H9 (cell line): ENCODE data around the gene C18orf63. TPM values are rescaled to one million over a fixed set of nuclear protein-coding genes. Genes with fewer than 3 reads are reported as not detected.

Experiments
- DNase-seq: peaks from one replicate; pipeline ENCODE4 v3.0.0-alpha.2; 2017
- H2AFZ ChIP-seq: one replicate; pipeline ENCODE4 v1.6.1; 2013; ENCODE audit warnings: mild to moderate bottlenecking, low read length, control low read depth, moderate library complexity
- H2AK5ac ChIP-seq: 2 replicates; pipeline ENCODE4 v1.6.1; 2013; ENCODE audit warnings: low read length, control low read depth, mixed read lengths; ENCODE audit not compliant: insufficient read length
- H2BK120ac ChIP-seq: one replicate; pipeline ENCODE4 v1.6.1; 2013; ENCODE audit warnings: low read depth, mild to moderate bottlenecking, low read length, control low read depth, inconsistent platforms; ENCODE audit not compliant: poor library complexity, severe bottlenecking
- H2BK12ac ChIP-seq: 2 replicates; pipeline ENCODE4 v1.6.1; 2013; ENCODE audit warnings: low read length, control low read depth, mixed read lengths, low read depth; ENCODE audit not compliant: insufficient read length
- H2BK15ac ChIP-seq: 2 replicates; pipeline ENCODE4 v1.6.1; 2013; ENCODE audit warnings: low read depth, low read length, control low read depth
- H2BK20ac ChIP-seq: one replicate; pipeline ENCODE4 v1.6.1; 2013; ENCODE audit warnings: low read depth, mild to moderate bottlenecking, low read length, control low read depth, inconsistent platforms; ENCODE audit not compliant: poor library complexity, severe bottlenecking
- H2BK5ac ChIP-seq: 2 replicates; pipeline ENCODE4 v1.6.1; 2013; ENCODE audit warnings: low read length, control low read depth, mixed read lengths; ENCODE audit not compliant: insufficient read length
- H3K14ac ChIP-seq: 2 replicates; pipeline ENCODE4 v1.6.1; 2013; ENCODE audit warnings: low read length, control low read depth; ENCODE audit not compliant: insufficient read depth
- H3K18ac ChIP-seq: 2 replicates; pipeline ENCODE4 v1.6.1; 2013; ENCODE audit warnings: low read depth, mild to moderate bottlenecking, mixed read lengths, low read length, control low read depth; ENCODE audit not compliant: insufficient read length
- H3K23ac ChIP-seq: 2 replicates; pipeline ENCODE4 v1.6.1; 2013; ENCODE audit warnings: low read length, control low read depth, mixed read lengths, low read depth; ENCODE audit not compliant: insufficient read length
- H3K23me2 ChIP-seq: 2 replicates; pipeline ENCODE4 v1.6.1; 2013; ENCODE audit warnings: low read depth, mild to moderate bottlenecking, mixed read lengths, low read length, control low read depth; ENCODE audit not compliant: insufficient read length, poor library complexity, severe bottlenecking
- H3K27ac ChIP-seq: 2 replicates; pipeline ENCODE4 v1.5.1; 2013; ENCODE audit warnings: low read length, control low read depth, mixed read lengths, low read depth; ENCODE audit not compliant: insufficient read length
- H3K27me3 ChIP-seq: 2 replicates; pipeline ENCODE4 v1.6.1; 2013; ENCODE audit warnings: low read length, control low read depth, inconsistent platforms; ENCODE audit not compliant: insufficient read depth
- H3K4ac ChIP-seq: 2 replicates; pipeline ENCODE4 v1.6.1; 2013; ENCODE audit warnings: low read depth, mild to moderate bottlenecking, control low read depth, inconsistent platforms, low read length, moderate library complexity
- H3K4me1 ChIP-seq: 2 replicates; pipeline ENCODE4 v1.6.1; 2013; ENCODE audit warnings: low read length, control low read depth, inconsistent platforms; ENCODE audit not compliant: insufficient read depth
- H3K4me2 ChIP-seq: 2 replicates; pipeline ENCODE4 v1.6.1; 2013; ENCODE audit warnings: low read length, control low read depth, mixed read lengths; ENCODE audit not compliant: insufficient read length, insufficient read depth
- H3K56ac ChIP-seq: 2 replicates; pipeline ENCODE4 v1.6.1; 2013; ENCODE audit warnings: low read depth, mild to moderate bottlenecking, mixed read lengths, low read length, control low read depth; ENCODE audit not compliant: insufficient read length
- H3K79me1 ChIP-seq: 2 replicates; pipeline ENCODE4 v1.6.1; 2013; ENCODE audit warnings: low read depth, mild to moderate bottlenecking, moderate library complexity, low read length, control low read depth, inconsistent platforms; ENCODE audit not compliant: insufficient read depth, poor library complexity, severe bottlenecking
- H3K79me2 ChIP-seq: 2 replicates; pipeline ENCODE4 v1.6.1; 2013; ENCODE audit warnings: low read length, control low read depth, inconsistent platforms; ENCODE audit not compliant: insufficient read depth
- H3K9ac ChIP-seq: 2 replicates; pipeline ENCODE4 v1.6.1; 2013; ENCODE audit warnings: low read length, control low read depth, mixed read lengths; ENCODE audit not compliant: insufficient read length; ENCODE audit errors: extremely low read depth
- H3K9me3 ChIP-seq: one replicate; pipeline ENCODE4 v1.6.1; 2013; ENCODE audit warnings: low read depth, low read length, inconsistent platforms; ENCODE audit not compliant: control insufficient read depth
- H3T11ph ChIP-seq: one replicate; pipeline ENCODE4 v1.6.1; 2013; ENCODE audit warnings: mild to moderate bottlenecking, low read length, control low read depth, inconsistent platforms
- H4K20me1 ChIP-seq: one replicate; pipeline ENCODE4 v1.6.1; 2013; ENCODE audit not compliant: control insufficient read depth, insufficient read length, insufficient read depth
- H4K5ac ChIP-seq: 2 replicates; pipeline ENCODE4 v1.6.1; 2013; ENCODE audit warnings: low read depth, mild to moderate bottlenecking, mixed read lengths, low read length, control low read depth; ENCODE audit not compliant: insufficient read length
- H4K8ac ChIP-seq: replicated peaks from 2 replicates; pipeline ENCODE4 v1.6.1; 2013; ENCODE audit warnings: low read length, control low read depth, mixed read lengths, low read depth; ENCODE audit not compliant: insufficient read length
- H4K91ac ChIP-seq: 2 replicates; pipeline ENCODE4 v1.6.1; 2013; ENCODE audit warnings: low read depth, mild to moderate bottlenecking, moderate library complexity, mixed read lengths, low read length, control low read depth; ENCODE audit not compliant: insufficient read length
- H3K27ac Mint-ChIP-seq, 3 experiments: 2 replicates in 2 of 3; 3 replicates in 1 of 3; pipeline ENCODE4 v1.8.0; 2020 to 2021; ENCODE audit warnings: mixed read lengths in 3 of 3, mild to moderate bottlenecking in 1 of 3, moderate library complexity in 1 of 3
- H3K27me3 Mint-ChIP-seq: 2 replicates; pipeline ENCODE4 v1.8.0; 2021; ENCODE audit warnings: low read depth, mild to moderate bottlenecking, moderate library complexity, mixed read lengths
- H3K36me3 Mint-ChIP-seq, 3 experiments: 2 replicates in 2 of 3; 3 replicates in 1 of 3; pipeline ENCODE4 v1.8.0; 2020 to 2021; ENCODE audit warnings: low read depth in 3 of 3, mixed read lengths in 3 of 3; ENCODE audit not compliant: insufficient read depth in 1 of 3
- H3K4me1 Mint-ChIP-seq, 2 experiments: 2 replicates each; pipeline ENCODE4 v1.8.0; 2020; ENCODE audit warnings: mixed read lengths in 2 of 2
- H3K4me3 Mint-ChIP-seq, 2 experiments: 2 replicates in 1 of 2; 3 replicates in 1 of 2; pipeline ENCODE4 v1.8.0; 2020 to 2021; ENCODE audit warnings: mild to moderate bottlenecking in 2 of 2, mixed read lengths in 2 of 2, moderate library complexity in 1 of 2
- H3K9me3 Mint-ChIP-seq, 2 experiments: 2 replicates in 1 of 2; 3 replicates in 1 of 2; pipeline ENCODE4 v1.8.0; 2020; ENCODE audit warnings: mild to moderate bottlenecking in 2 of 2, mixed read lengths in 2 of 2, moderate library complexity in 1 of 2
- CTCF ChIP-seq: fragments of 200-600 bp; sonication (generic); conservative IDR thresholded peaks from 3 replicates; pipeline ENCODE4 v1.8.0; 2021; ENCODE audit warnings: antibody characterized with exemption, mild to moderate bottlenecking
- WGBS: extraction: QIAGEN DNeasy Blood & Tissue Kit; methylation state at CpG from one replicate; pipeline ENCODE4 v1.1.7; 2013; ENCODE audit warnings: missing lambda C conversion rate, low lambda C conversion rate, mixed read lengths; ENCODE audit not compliant: insufficient read length; ENCODE audit errors: extremely low coverage; 5-methylcytosine and 5-hydroxymethylcytosine counted together
- total RNA-seq: library from RNA; stranded (reverse); gene quantifications from 2 replicates; pipeline ENCODE4 v1.2.1, GENCODE V29; 2021

The C18orf63 gene
- total RNA-seq, 1 experiment from 2014 or later, result not detected

GRCh38 chr18:74278983-74279382 lies 36.7 kb upstream of the C18orf63 start:
- H3K36me3 Mint-ChIP-seq, result peaks cover 16 to 22% (median 18%) of the 10 kb centered on the region in 3 experiments
- H3K9me3 Mint-ChIP-seq, result no peaks in the 10 kb centered on the region
- H2AFZ ChIP-seq, result no peak overlapping the region
- H2BK20ac ChIP-seq, result no peak overlapping the region
- WGBS, result no CpG with 5 or more reads among the region's 7 CpGs
- no peak overlapping the region for H2BK12ac ChIP-seq
- no peak overlapping the region for H3K56ac ChIP-seq
- H4K91ac ChIP-seq, result no peak overlapping the region
- no peak overlapping the region for H3K27ac ChIP-seq
- no peak overlapping the region for H3K23ac ChIP-seq
- no peak overlapping the region for H3K18ac ChIP-seq
- H4K5ac ChIP-seq, result no peak overlapping the region
- no peak overlapping the region for H2AK5ac ChIP-seq
- no peak overlapping the region for H3K4me3 Mint-ChIP-seq
- H3K27me3 Mint-ChIP-seq, result no peaks in the 10 kb centered on the region
- H3K14ac ChIP-seq, result no peak overlapping the region
- no peak overlapping the region for H3K4me2 ChIP-seq
- DNase-seq, result no peak
- H3T11ph ChIP-seq, result no peak overlapping the region
- no peak overlapping the region for H2BK120ac ChIP-seq
- no peaks in the 10 kb centered on the region for H3K27me3 ChIP-seq
- peaks cover 9% of the 10 kb centered on the region; the same call in 1 of the 2 replicates for H3K79me2 ChIP-seq
- H3K79me1 ChIP-seq, result peaks cover 12% of the 10 kb centered on the region
- no peaks in the 10 kb centered on the region for H3K9me3 ChIP-seq
- no peaks in the 10 kb centered on the region for H3K23me2 ChIP-seq
- H3K4me1 ChIP-seq, result peaks cover 25% of the 10 kb centered on the region
- no peak for TF ChIP-seq CTCF
- no peak overlapping the region for H2BK5ac ChIP-seq
- no peak overlapping the region; a peak in 1 of 7 replicates for H3K27ac Mint-ChIP-seq
- peaks cover 55 to 60% of the 10 kb centered on the region in 2 experiments for H3K4me1 Mint-ChIP-seq
- no peak overlapping the region for H2BK15ac ChIP-seq
- H4K8ac ChIP-seq, result no peak overlapping the region
- no peak overlapping the region for H3K9ac ChIP-seq
- H4K20me1 ChIP-seq, result no peaks in the 10 kb centered on the region
- no peak overlapping the region for H3K4ac ChIP-seq
